ENCODE data around the gene SARDH.

Gene SARDH

GRCh38 chr9:133717113-133718031 is 20.8 kb downstream of the SARDH start:
- Histone ChIP-seq H3K9me3 (ENCODE audit: control insufficient read depth, low read length) (no peaks in the 10 kb centered on the region), H3K4me1 (ENCODE audit: control insufficient read depth, insufficient read depth, low read length, poor library complexity, severe bottlenecking) (peaks cover 42% of the 10 kb centered on the region), H3K4me3 (ENCODE audit: extremely low read depth, insufficient read depth, low read length, poor library complexity, severe bottlenecking) (no peak overlapping the region), H3K27ac (ENCODE audit: low read depth, low read length, severe bottlenecking) (no peak overlapping the region), H3K36me3 (ENCODE audit: control insufficient read depth, insufficient read depth, low read length) (peaks cover 3% of the 10 kb centered on the region)
- 95% methylated on average over 18 to 20 of the region's 20 CpGs for WGBS, 2 experiments (ENCODE audit: insufficient coverage in 2 of 2)

- H3K9me3 ChIP-seq (ENCODE audit: control insufficient read depth, low read length): no peaks in the 10 kb centered on the region
- H3K4me3 ChIP-seq (ENCODE audit: extremely low read depth, insufficient read depth, low read length, poor library complexity, severe bottlenecking): no peak overlapping the region
- H3K4me1 ChIP-seq (ENCODE audit: control insufficient read depth, insufficient read depth, low read length, poor library complexity, severe bottlenecking): peaks cover 50% of the 10 kb centered on the region
- peak overlapping the region; percentile 99 for H3K27ac ChIP-seq (ENCODE audit: low read depth, low read length, severe bottlenecking)
- 76 to 84% methylated on average over 5 to 8 of the region's 8 CpGs for WGBS, 2 experiments (ENCODE audit: insufficient coverage in 2 of 2)
- H3K36me3 ChIP-seq (ENCODE audit: control insufficient read depth, insufficient read depth, low read length): peaks cover 3% of the 10 kb centered on the region
These were observed 21.5 kb downstream of the SARDH start for GRCh38 chr9:133716564-133717112.

DNA sequence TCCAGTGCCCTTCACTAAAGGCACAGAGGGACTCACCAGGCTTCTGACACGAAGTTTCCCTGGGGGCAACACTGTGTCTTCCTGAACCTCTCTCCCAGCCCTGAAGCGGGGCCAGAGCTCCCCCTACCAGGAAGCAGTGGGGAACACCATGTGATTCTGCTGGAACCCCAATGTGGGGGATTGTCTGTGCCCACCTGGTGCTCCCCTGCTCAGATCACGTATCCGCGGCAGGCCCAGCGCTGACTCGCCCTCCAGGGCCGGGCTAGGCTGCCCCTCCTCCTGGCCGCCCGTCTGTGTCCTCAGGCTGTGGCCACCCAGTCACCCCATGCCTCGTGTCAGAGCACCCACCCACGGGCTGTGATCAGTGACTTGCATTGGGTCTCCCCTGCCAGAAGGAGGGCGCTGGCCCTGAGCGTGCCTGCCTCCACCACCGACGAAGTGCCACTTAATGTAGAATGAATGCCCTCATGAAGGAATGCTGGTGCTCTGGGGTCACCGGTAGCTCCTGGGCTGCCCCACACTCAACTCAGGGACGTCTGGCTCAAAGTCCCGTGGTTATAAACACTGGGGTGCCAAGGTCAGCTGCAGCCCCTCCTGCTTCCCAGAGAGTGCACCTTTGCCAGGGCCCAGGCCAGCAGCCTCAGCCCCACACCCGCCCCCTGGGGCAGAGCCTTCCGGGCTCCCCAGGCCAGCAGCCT is 22.1 kb downstream of the SARDH start:
- Histone ChIP-seq H3K4me1 (ENCODE audit: control insufficient read depth, insufficient read depth, low read length, poor library complexity, severe bottlenecking) (peaks cover 56% of the 10 kb centered on the region), H3K4me3 (ENCODE audit: extremely low read depth, insufficient read depth, low read length, poor library complexity, severe bottlenecking) (no peak overlapping the region), H3K36me3 (ENCODE audit: control insufficient read depth, insufficient read depth, low read length) (peaks cover 2% of the 10 kb centered on the region), H3K9me3 (ENCODE audit: control insufficient read depth, low read length) (no peaks in the 10 kb centered on the region), H3K27ac (ENCODE audit: low read depth, low read length, severe bottlenecking) (peak overlapping the region; percentile 99)
- 85 to 87% methylated on average over 17 to 19 of the region's 21 CpGs for whole genome bisulfite sequencing, 2 experiments (ENCODE audit: insufficient coverage in 2 of 2)

- peak overlapping the region; percentile 99 for H3K27ac ChIP-seq (ENCODE audit: low read depth, low read length, severe bottlenecking)
- no peaks in the 10 kb centered on the region for H3K36me3 ChIP-seq (ENCODE audit: control insufficient read depth, insufficient read depth, low read length)
- H3K4me3 ChIP-seq (ENCODE audit: extremely low read depth, insufficient read depth, low read length, poor library complexity, severe bottlenecking): no peak overlapping the region
- 71 to 78% methylated on average over 19 to 20 of the region's 23 CpGs for WGBS, 2 experiments (ENCODE audit: insufficient coverage in 2 of 2)
- no peaks in the 10 kb centered on the region for H3K9me3 ChIP-seq (ENCODE audit: control insufficient read depth, low read length)
- peaks cover 60% of the 10 kb centered on the region for H3K4me1 ChIP-seq (ENCODE audit: control insufficient read depth, insufficient read depth, low read length, poor library complexity, severe bottlenecking)
These were observed 22.8 kb downstream of the SARDH start for GRCh38 chr9:133715295-133715865.

DNA sequence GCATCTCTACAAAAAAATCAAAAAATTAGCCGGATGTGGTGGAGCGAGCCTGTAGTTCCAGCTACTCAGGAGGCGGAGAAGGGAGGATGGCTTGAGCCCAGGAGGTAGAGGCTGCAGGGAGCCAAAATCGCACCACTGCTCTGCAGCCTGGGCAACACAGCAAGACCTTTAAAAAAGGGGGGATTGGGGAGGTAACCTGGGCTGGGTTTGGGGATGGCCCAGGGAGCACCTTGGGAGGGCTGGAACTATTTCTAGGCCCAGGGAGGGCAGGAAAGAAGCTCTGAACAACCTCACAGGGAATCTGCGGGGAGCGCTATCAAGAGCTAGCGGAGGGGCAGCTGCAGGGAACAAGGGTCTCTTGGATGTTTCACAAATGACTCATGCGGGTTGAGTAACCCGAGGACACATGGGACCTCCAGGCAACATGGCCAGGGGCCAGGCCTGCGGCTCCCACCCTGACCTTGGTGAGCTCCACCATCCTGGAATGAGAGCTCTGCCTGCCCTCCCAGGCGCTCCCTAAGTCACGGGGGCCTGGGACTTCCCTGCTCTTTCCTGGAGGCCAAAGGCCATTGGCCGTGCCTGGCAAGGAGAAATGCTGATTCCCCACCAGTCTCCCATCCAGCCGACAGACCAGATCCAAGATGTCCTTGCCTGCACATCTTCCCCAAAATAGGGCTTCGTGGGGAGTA is 23.4 kb downstream of the SARDH start:
- WGBS, 2 experiments (ENCODE audit: insufficient coverage in 2 of 2): 59% methylated on average over 11 to 14 of the region's 15 CpGs
- Histone ChIP-seq H3K4me1 (ENCODE audit: control insufficient read depth, insufficient read depth, low read length, poor library complexity, severe bottlenecking) (peaks cover 60% of the 10 kb centered on the region), H3K4me3 (ENCODE audit: extremely low read depth, insufficient read depth, low read length, poor library complexity, severe bottlenecking) (no peak overlapping the region), H3K9me3 (ENCODE audit: control insufficient read depth, low read length) (no peaks in the 10 kb centered on the region), H3K27ac (ENCODE audit: low read depth, low read length, severe bottlenecking) (peak overlapping the region; percentile 99), H3K36me3 (ENCODE audit: control insufficient read depth, insufficient read depth, low read length) (no peaks in the 10 kb centered on the region)

- Histone ChIP-seq H3K4me3 (ENCODE audit: extremely low read depth, insufficient read depth, low read length, poor library complexity, severe bottlenecking) (no peak overlapping the region), H3K36me3 (ENCODE audit: control insufficient read depth, insufficient read depth, low read length) (no peaks in the 10 kb centered on the region), H3K27ac (ENCODE audit: low read depth, low read length, severe bottlenecking) (peak overlapping the region; percentile 99), H3K4me1 (ENCODE audit: control insufficient read depth, insufficient read depth, low read length, poor library complexity, severe bottlenecking) (peaks cover 60% of the 10 kb centered on the region), H3K9me3 (ENCODE audit: control insufficient read depth, low read length) (no peaks in the 10 kb centered on the region)
- WGBS, 2 experiments (ENCODE audit: insufficient coverage in 2 of 2): 85 to 90% methylated on average over 18 of the region's 18 CpGs
These were observed 24.1 kb downstream of the SARDH start for GRCh38 chr9:133713960-133714495.

- WGBS, 2 experiments (ENCODE audit: insufficient coverage in 2 of 2): 84 to 86% methylated on average over 23 to 24 of the region's 25 CpGs
- Histone ChIP-seq H3K36me3 (ENCODE audit: control insufficient read depth, insufficient read depth, low read length) (no peaks in the 10 kb centered on the region), H3K4me1 (ENCODE audit: control insufficient read depth, insufficient read depth, low read length, poor library complexity, severe bottlenecking) (peaks cover 60% of the 10 kb centered on the region), H3K27ac (ENCODE audit: low read depth, low read length, severe bottlenecking) (peak overlapping the region; percentile 99), H3K4me3 (ENCODE audit: extremely low read depth, insufficient read depth, low read length, poor library complexity, severe bottlenecking) (no peak overlapping the region), H3K9me3 (ENCODE audit: control insufficient read depth, low read length) (no peaks in the 10 kb centered on the region)
These were observed 24.8 kb downstream of the SARDH start for GRCh38 chr9:133713150-133713959.

DNA sequence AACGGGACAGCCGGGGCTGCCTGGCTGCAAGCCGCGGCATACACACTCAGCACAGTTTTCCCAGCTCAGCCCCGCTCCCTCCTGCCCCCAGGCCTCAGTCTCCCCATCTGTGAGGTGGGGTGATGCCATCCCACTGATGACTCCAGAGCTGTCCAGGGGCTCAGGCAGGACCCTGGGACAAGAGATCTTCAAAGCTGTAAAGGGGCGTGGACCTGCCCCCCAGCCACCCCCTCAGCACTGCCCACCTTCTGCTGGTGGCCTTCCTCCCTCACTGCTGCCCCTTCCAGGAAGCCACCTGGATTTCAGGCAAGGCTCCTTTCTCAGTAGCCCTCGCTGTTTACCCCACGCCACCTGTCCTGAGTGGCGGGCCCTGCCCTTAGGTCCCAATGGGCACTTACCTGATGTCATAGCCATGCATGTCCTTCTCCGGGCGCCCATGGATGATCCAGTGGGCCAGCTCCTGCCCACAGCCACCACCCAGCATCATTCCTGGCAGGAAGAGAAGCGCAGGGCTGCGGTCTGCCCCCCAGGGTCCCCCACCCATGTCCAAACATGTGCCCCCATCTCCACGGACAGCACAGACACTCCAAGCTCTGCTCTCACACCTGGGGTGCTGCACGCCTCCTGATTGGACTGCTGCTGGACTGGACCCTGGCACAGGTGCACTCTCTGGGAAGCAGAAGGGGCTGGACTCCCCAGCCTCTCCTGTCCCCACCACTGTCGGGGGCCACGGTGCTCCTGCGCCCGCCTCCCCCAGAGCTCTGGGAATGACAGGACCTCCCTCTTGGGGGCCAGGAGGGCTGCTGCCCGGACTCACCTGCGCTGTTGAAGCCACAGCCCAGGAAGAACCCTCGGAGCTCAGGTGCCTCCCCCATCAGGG is 25.7 kb downstream of the SARDH start:
- no peak overlapping the region for H3K27ac ChIP-seq (ENCODE audit: low read depth, low read length, severe bottlenecking)
- 95 to 97% methylated on average over 11 to 15 of the region's 22 CpGs for WGBS, 2 experiments (ENCODE audit: insufficient coverage in 2 of 2)
- H3K4me3 ChIP-seq (ENCODE audit: extremely low read depth, insufficient read depth, low read length, poor library complexity, severe bottlenecking): no peak overlapping the region
- peaks cover 60% of the 10 kb centered on the region for H3K4me1 ChIP-seq (ENCODE audit: control insufficient read depth, insufficient read depth, low read length, poor library complexity, severe bottlenecking)
- H3K9me3 ChIP-seq (ENCODE audit: control insufficient read depth, low read length): no peaks in the 10 kb centered on the region
- H3K36me3 ChIP-seq (ENCODE audit: control insufficient read depth, insufficient read depth, low read length): no peaks in the 10 kb centered on the region
